ENCODE data around the gene ZNF638.
A peak's percentile ranks its signal among the peaks of the same experiment; 100 is the strongest.
"Not testable (repeated sequence)": the region's sequence is repeated elsewhere in the genome, so short reads cannot be mapped to it uniquely, and the experiment has no call there.

The ZNF638 gene

GRCh38 chr2:71331581-71332434 lies at the start of gene ZNF638:
TSS of gene ZNF638 (plus strand) at chr2:71331782. CDS start at chr2:71348955, 17,173 bp downstream.
- DNase-seq (ENCODE audit: low read depth) = peak; percentile 85

DNA sequence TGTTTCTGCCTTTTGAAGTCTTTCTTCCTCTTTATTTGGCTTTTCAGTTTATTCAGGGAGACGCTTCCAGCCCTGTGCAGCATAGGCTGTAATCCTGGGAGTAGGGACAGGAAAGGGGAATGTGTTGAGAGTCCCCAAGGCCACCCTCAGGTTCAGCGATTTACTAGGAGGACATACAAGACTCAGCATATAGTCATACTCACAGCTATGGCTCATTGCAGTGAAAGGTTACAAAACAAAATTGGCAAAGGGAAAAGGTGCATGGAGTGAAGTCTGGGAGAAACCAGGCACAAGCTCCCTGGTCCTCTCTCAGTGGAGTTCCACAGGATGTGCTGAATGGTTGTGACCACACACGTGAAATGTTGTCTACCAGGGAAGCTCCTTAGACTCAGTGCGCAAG lies 49.6 kb upstream of the ZNF638 start:
- no peak for DNase-seq (ENCODE audit: low read depth)

DNA sequence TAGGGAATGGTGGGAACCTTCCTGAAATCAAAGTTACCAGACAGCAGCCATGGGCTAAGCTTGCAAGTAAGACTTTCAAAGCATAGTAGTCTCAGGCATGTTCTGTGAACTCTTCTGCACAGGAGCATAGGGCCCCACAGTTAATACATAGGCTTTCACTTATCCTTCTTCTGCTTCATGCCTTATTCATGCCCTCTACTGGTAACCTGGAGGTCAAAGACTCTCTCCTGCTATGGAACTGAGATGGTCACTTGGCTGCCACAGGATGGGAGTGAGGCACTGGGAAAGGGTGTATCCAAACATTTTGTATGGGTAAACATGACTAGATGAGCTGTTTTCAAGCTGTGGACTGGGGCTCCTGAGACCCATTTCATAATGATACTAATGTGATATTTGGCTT lies 49.1 kb upstream of the ZNF638 start:
- no peak for DNase-seq (ENCODE audit: low read depth)

GRCh38 chr2:71283131-71283530 lies 48.5 kb upstream of the ZNF638 start:
- no peak for DNase-seq (ENCODE audit: low read depth)

DNA sequence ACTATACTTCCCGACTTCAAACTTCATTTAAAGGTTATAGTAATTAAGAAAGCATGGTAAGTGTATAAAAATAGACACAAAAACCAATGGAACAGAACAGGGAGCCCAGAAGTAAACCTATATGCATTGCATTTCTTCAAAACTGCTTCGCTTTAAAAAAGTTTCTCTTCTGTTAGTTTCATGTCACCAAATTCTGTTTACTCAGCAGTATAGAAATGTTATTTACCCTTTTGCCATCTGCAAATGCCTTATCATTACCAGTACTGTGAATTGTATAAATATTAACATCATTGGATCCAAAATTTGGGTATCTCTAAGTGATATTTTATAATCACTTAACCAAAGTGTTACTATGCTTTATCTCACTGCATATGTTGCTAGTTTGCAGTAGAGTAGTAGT lies 45.9 kb upstream of the ZNF638 start:
- no peak for DNase-seq (ENCODE audit: low read depth)

DNA sequence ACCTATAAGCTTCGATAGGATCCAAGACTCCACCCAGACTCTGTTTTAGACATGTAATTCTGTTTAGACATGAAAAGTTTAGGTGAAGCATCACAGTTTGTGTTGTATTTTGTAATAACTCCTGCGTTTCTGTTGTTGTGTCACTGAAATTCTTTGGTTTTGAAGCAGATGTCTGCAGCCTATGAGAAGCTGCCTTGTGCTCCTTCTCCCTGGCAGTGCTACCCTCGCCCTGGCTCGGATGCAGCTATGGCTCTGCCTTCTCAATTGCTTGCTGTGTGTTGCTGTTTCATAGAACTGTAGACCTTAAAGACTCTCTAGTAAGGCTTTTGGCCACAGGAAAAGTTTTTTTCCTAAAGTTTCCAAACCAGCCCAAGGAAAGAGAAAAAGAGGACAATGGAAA lies 40.2 kb upstream of the ZNF638 start:
- DNase-seq (ENCODE audit: low read depth) = no peak

DNA sequence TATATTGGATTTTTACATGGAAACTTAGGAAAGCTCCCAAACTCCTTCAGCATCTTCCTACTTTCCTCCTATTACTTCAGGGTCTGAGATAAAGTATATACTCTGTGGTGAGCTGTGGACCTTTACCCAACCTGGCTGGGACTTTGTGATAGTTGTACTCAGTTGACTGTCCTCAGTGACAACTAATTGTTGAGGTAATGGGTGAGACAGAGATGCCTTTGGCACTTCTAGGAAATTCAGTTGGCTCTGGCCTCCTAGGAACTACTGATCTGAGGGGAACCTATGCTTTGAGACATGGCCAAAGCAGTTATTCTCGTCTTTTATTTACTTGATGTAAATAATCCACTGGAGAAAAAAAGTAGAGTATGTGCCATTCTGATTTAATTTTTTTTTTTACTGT lies 39.4 kb upstream of the ZNF638 start:
- no peak for DNase-seq (ENCODE audit: low read depth)

GRCh38 chr2:71298914-71299313 lies 32.7 kb upstream of the ZNF638 start:
- no peak for DNase-seq (ENCODE audit: low read depth)

GRCh38 chr2:71299507-71299906 lies 32.1 kb upstream of the ZNF638 start:
- DNase-seq (ENCODE audit: low read depth) = no peak

GRCh38 chr2:71303849-71304248 lies 27.7 kb upstream of the ZNF638 start:
- no peak for DNase-seq (ENCODE audit: low read depth)

- DNase-seq (ENCODE audit: low read depth) = no peak
These were observed 24.8 kb upstream of the ZNF638 start for GRCh38 chr2:71306762-71307161.

- DNase-seq (ENCODE audit: low read depth) = no peak
These were observed 18.4 kb upstream of the ZNF638 start for GRCh38 chr2:71313016-71313766.

GRCh38 chr2:71317060-71317459 lies 14.5 kb upstream of the ZNF638 start:
- DNase-seq (ENCODE audit: low read depth) = no peak

DNA sequence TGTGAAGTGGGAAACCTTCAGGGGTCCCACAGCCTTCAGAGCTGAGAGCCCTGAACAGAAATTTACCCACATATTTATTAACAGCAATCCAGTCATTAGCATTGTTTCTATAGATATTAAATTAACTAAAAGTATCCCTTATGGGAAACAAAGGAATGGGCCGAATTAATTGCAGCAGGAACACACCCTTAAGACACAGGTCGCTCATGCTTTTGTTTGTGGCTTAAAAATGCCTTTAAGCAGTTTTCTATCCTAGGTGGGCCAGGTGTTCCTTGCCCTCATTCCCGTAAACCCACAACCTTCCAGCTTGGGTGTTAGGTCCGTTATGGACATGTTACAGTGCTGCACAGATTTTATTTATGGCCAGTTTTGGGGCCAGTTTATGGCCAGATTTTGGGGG lies 13.7 kb upstream of the ZNF638 start:
- not testable (repeated sequence) for DNase-seq (ENCODE audit: low read depth)

GRCh38 chr2:71323386-71323785 lies 8.2 kb upstream of the ZNF638 start:
- no peak for DNase-seq (ENCODE audit: low read depth)

GRCh38 chr2:71326968-71327367 lies 4.6 kb upstream of the ZNF638 start:
- DNase-seq (ENCODE audit: low read depth) = no peak

DNA sequence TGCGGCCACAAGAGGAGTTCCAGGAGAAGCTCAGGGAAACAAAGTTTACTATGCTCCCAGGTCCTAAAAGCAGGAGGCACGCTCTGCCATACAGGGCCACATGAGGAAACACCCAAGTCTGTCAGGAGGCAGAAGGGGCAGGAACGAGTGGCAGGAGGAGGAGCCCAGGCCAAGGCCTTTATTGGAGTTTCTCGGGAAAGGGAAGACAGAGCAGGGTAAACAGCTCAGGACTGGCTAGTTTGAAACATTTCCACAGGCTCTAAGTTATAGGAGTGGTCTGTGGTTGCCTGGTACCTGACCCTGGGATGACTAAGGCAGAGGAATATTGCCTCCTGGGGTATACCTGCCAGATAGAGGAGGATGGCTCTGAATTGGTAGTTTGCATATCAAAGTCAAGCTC lies 3.7 kb upstream of the ZNF638 start:
- no peak for DNase-seq (ENCODE audit: low read depth)

- no peak for DNase-seq (ENCODE audit: low read depth)
These were observed 1.4 kb upstream of the ZNF638 start for GRCh38 chr2:71330155-71330554.

GRCh38 chr2:71330585-71331330 lies 824 bp upstream of the ZNF638 start:
- no peak for DNase-seq (ENCODE audit: low read depth)

DNA sequence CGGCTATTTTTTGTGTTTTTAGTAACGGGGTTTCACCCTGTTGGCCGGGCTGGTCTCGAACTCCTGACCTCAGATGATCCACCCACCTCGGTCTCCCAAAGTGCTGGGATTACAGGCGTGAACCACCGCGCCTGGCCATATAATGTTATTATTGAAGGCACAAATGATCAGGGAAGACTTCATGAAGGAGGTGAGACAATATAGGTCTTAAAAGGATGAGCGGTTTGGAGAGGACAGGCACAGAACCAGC lies 326 bp upstream of the ZNF638 start:
- not testable (repeated sequence) for DNase-seq (ENCODE audit: low read depth)

GRCh38 chr2:71332435-71332796 lies 834 bp downstream of the ZNF638 start:
- DNase-seq (ENCODE audit: low read depth) = no peak

- no peak for DNase-seq (ENCODE audit: low read depth)
These were observed 2.0 kb downstream of the ZNF638 start for GRCh38 chr2:71333619-71334018.

GRCh38 chr2:71336384-71336783 lies 4.8 kb downstream of the ZNF638 start:
- DNase-seq (ENCODE audit: low read depth) = no peak

Measured in T-helper 22 cell (primary cell).